ENCODE measurements around the gene PSG5.
"Not testable (repeated sequence)": the region's sequence is repeated elsewhere in the genome, so short reads cannot be mapped to it uniquely, and the experiment has no call there.

- TF ChIP-seq BACH2 (CRISPR knock-in tag; IDR thresholded peaks at IDR 0.05; ENCODE audit: borderline replicate concordance); PATZ1 (CRISPR knock-in tag; IDR thresholded peaks at IDR 0.05; ENCODE audit: borderline replicate concordance); POU6F1 (CRISPR knock-in tag; IDR thresholded peaks at IDR 0.05; ENCODE audit: borderline replicate concordance, low read depth); ESRRG (CRISPR knock-in tag; IDR thresholded peaks at IDR 0.05); TCF4 (CRISPR knock-in tag; IDR thresholded peaks at IDR 0.05; ENCODE audit: borderline replicate concordance); SNAI2 (CRISPR knock-in tag; IDR thresholded peaks at IDR 0.05); ZNF565 (CRISPR knock-in tag; conservative IDR thresholded peaks at IDR 0.05; ENCODE audit: low read depth); OSR1 (CRISPR knock-in tag; IDR thresholded peaks at IDR 0.05); ZFP3 (CRISPR knock-in tag; IDR thresholded peaks at IDR 0.05); CREB5 (CRISPR knock-in tag; IDR thresholded peaks at IDR 0.05; ENCODE audit: low read depth): not testable (repeated sequence)
Observed at GRCh38 chr19:43221891-43222290, 35.6 kb upstream of the PSG5 start.

Measured in SK-N-SH treated with all-trans-retinoic acid at 6 μM for 48 hours (cell line).